22Rv1 (cell line): ENCODE measurements around the gene C11orf58.

Source experiments
- CTCF ChIP-seq: fragments of 450-650 bp; IDR thresholded peaks from 2 replicates; pipeline ENCODE4 v1.5.1; 2017; ENCODE audit warnings: mild to moderate bottlenecking
- ZFX ChIP-seq: fragments of 450-650 bp; IDR thresholded peaks from 2 replicates; pipeline ENCODE4 v1.6.1; 2017; ENCODE audit warnings: antibody characterized with exemption, borderline replicate concordance

- TF ChIP-seq CTCF, result no peak
- no peak for TF ChIP-seq ZFX
Measured at GRCh38 chr11:16759857-16760508, 21.5 kb downstream of the C11orf58 start.
